VCaP (cell line): ENCODE data around the gene LDLRAD4.

Experiments
- H3K27ac ChIP-seq: fragments of 450-650 bp; 2 replicates; pipeline ENCODE4 v1.5.1; 2017
- TF ChIP-seq, protein P1 (sequence below): fragments of 450-650 bp; conservative IDR thresholded peaks from 2 replicates; pipeline ENCODE4 v1.5.1; 2017; ENCODE audit warnings: mild to moderate bottlenecking, moderate library complexity

LDLRAD4 gene

DNA sequence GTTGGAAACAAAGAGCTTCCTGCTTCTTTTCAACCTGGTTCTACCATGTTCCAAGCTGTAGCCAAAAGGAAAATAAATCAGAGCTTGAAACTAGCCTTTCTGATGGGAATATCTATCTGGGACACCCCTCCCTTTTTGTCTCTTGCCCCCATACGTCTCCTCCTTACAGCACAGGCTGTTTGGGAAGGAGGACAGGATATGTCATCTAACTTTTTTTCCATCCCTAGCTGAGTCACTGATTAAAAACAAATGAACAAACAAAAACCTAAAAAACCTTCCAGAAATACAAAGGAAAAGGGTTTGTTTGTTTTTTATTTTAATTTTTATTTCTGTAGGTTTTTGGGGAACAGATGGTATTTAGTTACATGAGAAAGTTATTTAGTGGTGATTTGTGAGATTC lies 356.2 kb downstream of the LDLRAD4 start:
- H3K27ac ChIP-seq = no peak overlapping the region
- TF ChIP-seq, protein P1, sequence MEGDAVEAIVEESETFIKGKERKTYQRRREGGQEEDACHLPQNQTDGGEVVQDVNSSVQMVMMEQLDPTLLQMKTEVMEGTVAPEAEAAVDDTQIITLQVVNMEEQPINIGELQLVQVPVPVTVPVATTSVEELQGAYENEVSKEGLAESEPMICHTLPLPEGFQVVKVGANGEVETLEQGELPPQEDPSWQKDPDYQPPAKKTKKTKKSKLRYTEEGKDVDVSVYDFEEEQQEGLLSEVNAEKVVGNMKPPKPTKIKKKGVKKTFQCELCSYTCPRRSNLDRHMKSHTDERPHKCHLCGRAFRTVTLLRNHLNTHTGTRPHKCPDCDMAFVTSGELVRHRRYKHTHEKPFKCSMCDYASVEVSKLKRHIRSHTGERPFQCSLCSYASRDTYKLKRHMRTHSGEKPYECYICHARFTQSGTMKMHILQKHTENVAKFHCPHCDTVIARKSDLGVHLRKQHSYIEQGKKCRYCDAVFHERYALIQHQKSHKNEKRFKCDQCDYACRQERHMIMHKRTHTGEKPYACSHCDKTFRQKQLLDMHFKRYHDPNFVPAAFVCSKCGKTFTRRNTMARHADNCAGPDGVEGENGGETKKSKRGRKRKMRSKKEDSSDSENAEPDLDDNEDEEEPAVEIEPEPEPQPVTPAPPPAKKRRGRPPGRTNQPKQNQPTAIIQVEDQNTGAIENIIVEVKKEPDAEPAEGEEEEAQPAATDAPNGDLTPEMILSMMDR = no peak

GRCh38 chr18:13576598-13576997 lies 358.0 kb downstream of the LDLRAD4 start:
- H3K27ac ChIP-seq = no peak overlapping the region
- TF ChIP-seq, protein P1 = no peak

GRCh38 chr18:13577091-13577697 lies 358.6 kb downstream of the LDLRAD4 start:
- TF ChIP-seq, protein P1 = no peak
- no peak overlapping the region for H3K27ac ChIP-seq

DNA sequence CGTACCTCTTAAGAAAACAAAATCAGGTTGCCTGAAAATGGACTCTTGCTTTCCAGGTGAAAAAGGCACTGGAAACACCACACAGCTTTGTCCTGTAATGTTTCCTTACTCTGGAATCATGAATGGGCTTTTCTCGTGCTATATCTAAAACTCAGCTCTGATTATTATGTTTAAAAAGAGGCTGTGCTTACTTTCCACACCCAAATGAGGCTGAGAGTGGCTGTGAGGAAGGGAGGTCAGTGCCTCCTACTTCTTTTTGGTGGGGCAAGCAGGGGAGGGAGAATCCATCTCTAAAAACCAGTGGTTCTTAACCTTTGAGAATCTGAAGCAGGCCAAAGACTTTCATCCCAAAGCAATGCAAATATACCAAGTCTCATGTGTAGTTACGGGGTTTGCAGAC lies 359.2 kb downstream of the LDLRAD4 start:
- TF ChIP-seq, protein P1 = no peak
- no peak overlapping the region for H3K27ac ChIP-seq

DNA sequence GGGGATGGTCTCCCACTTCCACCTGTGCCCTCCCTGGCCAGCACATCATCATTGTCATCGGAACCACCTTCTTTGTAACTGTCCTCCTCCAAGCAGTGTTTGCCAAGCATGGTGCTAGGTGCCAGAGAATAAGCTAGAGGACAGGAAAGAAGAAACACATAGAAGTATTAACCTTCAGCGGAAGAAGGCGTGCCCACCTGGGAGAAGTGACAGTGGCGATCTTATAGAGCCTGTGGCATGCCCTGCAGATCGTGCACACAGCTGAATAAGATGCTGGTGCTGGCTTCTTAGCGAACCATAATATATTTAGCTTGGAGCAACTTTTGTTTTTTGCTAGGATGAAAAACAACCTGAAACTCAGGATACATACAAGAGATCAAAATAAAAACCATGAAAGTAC lies 359.8 kb downstream of the LDLRAD4 start:
- TF ChIP-seq, protein P1 = no peak
- H3K27ac ChIP-seq = no peak overlapping the region

- TF ChIP-seq, protein P1 = no peak
These were observed 361.3 kb downstream of the LDLRAD4 start for GRCh38 chr18:13579874-13580273.

GRCh38 chr18:13580351-13580750 lies 361.8 kb downstream of the LDLRAD4 start:
- TF ChIP-seq, protein P1 = no peak
- no peak overlapping the region for H3K27ac ChIP-seq

More at GRCh38 chr18:13579874-13580273, 361.3 kb downstream of the LDLRAD4 start:
- H3K27ac ChIP-seq = no peak overlapping the region
